Left renal pelvis (tissue), 4 donors: ENCODE measurements around the gene MACROD2. TPM values are rescaled to one million over a fixed set of nuclear protein-coding genes. Genes with fewer than 3 reads are reported as not detected.

ENCODE experiments used
- DNase-seq, 4 donors: peaks; one replicate each; pipeline ENCODE4 v3.0.0-alpha.2; 2013; ENCODE audit warnings: low read depth in 4 of 4, low spot score in 3 of 4
- polyA plus RNA-seq, 4 donors: library from polyadenylated mRNA; unstranded; fragments of 120-200 nt; gene quantifications; one replicate each; pipeline ENCODE4 v1.2.1, GENCODE V29; 2013; ENCODE audit not compliant: insufficient read length in 4 of 4

The MACROD2 gene
- polyA plus RNA-seq, 4 donors, result 7.0 to 17.8 (median 12.7) TPM

DNA sequence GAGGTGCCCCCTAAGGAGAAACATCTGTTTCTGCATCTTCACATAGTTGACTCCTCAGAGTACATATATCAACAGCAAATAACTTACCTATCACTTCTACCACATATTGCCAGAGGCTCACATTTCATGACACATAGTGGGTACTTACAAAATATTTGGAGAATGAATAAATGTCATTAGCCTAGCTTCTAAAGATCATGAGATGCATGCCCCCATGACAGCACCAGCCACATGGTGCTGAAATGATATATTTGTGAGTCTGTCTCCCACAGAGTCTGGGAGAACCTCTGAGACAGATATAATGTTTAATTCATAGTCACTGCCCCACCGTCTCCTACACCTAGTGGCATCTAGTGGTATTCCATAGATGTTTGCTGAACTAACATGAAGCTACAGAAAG is 2022.3 kb downstream of the MACROD2 start:
- no peak for DNase-seq

- DNase-seq, result no peak
Measured at GRCh38 chr20:16018881-16019280, 2023.6 kb downstream of the MACROD2 start.

DNA sequence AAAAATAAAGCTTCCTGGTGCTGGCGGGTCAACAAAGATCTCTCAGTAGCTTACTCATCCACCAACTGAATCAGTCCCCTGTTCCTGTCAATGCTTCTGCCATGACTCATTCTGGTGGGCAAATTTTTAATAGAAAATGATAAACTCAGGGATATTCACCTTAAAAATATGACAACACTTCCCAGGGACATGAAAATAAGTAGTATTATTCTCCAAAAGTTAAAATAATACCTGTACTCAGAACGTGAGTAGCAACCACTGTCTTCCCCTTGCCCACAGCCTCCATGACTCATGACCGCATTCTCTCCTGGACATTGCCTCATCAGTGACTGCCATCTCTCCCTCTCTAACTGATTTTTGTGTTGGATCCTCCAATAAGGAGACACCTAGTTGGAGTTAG is 2025.7 kb downstream of the MACROD2 start:
- no peak for DNase-seq

DNA sequence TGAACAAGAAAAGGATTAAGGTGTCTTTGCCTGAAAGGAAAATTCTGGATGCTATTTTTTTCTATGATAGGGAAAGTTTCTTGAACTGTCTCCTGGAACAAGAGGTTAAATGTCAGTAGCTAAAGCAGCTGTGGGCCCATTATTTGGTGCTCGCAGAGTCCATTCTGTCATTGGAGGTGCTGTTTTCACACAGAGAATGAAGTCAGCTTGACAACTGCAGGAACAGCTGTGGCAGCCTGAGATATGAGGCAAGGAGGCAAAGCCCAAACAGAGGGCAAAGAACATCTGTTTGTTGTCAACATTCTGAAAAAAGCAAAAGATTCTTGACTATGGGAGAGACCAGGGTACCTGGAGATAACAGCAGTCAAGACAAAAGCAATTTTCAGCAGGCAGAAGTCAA is 2029.8 kb downstream of the MACROD2 start:
- no peak for DNase-seq

- DNase-seq, result no peak
Measured at GRCh38 chr20:16027686-16028085, 2032.4 kb downstream of the MACROD2 start.

GRCh38 chr20:16028923-16029322 is 2033.6 kb downstream of the MACROD2 start:
- no peak for DNase-seq

GRCh38 chr20:16030253-16030652 is 2034.9 kb downstream of the MACROD2 start:
- no peak for DNase-seq

DNA sequence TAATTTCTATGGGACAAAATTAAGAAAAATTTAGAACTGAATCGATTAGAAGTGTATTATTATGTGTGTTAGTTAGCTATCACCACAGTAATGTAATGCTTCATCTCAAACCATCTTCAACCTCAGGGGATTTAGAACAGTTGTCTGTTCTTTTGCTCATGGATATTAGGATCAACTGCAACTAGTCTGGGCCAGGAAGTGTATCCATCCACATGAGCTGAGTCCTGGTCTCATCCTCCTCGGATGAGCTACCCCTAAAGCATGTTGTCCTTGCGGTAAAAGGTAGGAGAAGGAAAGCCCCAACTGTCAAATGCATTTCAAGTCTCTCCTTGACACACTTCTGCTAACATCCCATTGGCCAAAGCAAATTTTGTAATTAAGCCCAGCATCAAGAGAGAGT is 2040.3 kb downstream of the MACROD2 start:
- no peak for DNase-seq

GRCh38 chr20:16036331-16036730 is 2041.0 kb downstream of the MACROD2 start:
- DNase-seq, result no peak

DNA sequence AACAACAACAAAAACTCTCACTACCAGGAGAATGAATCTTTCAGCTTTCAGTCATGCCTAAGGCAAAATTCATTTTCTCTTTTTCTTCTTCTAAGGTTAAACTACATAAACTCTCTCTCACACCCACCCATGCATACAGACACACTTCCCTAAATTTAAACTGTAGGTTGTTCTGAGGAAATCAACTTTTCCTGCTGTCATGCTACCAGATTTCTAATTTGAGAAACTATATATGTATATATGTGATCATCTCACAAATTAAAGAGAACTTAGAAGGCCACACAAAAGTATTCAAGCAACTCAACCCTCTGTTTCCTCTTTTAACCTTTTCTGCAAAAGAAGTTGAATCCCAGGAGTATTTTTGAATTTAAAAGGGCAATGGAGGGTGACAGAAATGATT is 2045.4 kb downstream of the MACROD2 start:
- DNase-seq, result no peak

DNA sequence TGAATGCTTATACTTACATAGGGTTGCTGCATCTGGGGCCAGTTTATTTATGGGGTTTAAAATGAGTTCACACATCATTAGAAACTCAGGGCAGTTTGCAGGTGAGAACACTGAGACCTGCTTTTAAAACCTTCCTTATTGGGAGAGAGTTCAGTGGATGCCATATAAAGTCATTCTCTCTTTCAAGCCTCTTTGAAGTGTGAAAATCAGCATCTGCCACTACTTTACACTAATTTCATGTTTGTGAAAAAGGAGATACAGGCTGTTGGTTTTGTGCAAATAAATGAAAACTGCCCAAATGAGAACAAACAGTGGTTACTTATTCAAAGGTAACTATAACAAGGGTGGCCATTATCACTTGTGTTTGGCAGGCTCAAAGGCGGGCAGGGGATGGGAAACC is 2047.4 kb downstream of the MACROD2 start:
- no peak for DNase-seq

DNA sequence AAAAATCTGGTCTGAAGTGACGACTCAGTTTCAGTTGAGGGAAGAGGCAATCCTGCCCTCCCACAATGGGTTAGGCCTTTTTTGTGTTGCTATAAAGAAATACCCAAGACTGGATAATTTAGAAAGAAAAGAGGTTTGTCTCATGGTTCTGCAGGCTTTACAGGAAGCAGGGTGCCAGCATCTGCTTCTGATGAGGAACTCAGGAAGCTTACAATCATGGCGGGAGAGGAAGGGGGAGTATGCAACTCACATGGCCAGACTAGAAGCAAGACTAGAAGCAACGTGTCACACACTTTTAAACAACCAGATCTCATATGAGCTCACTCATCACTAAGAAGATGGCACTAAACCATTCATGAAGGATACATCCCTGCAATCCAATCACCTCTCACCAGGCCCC is 2048.6 kb downstream of the MACROD2 start:
- DNase-seq, result no peak

- no peak for DNase-seq
Measured at GRCh38 chr20:16048876-16049275, 2053.6 kb downstream of the MACROD2 start.

GRCh38 chr20:16049529-16050093 is 2054.3 kb downstream of the MACROD2 start:
- DNase-seq, result no peak

DNA sequence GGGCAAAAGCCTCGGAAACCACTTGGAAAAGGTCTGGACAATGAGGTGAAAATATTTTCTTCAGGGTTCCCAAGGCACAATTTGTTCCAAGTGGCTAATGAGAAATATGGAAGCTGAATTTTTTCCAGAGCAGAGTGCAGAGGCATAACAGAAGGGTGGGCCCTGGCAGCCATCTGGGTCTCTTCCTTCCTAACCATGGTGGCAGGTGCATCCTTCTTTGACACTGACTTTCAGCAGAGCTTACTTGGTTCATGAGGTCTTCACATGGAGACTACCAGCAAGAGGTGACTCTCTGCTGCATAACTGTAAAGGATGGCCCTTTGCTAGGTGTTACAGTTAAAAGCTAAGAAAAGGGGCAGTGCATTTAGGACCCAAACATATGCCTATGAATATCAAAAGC is 2055.1 kb downstream of the MACROD2 start:
- no peak for DNase-seq

GRCh38 chr20:16051968-16052367 is 2056.7 kb downstream of the MACROD2 start:
- no peak for DNase-seq

GRCh38 chr20:16052456-16052855 is 2057.1 kb downstream of the MACROD2 start:
- no peak for DNase-seq

- DNase-seq, result no peak
Measured at GRCh38 chr20:16054985-16055384, 2059.7 kb downstream of the MACROD2 start.

DNA sequence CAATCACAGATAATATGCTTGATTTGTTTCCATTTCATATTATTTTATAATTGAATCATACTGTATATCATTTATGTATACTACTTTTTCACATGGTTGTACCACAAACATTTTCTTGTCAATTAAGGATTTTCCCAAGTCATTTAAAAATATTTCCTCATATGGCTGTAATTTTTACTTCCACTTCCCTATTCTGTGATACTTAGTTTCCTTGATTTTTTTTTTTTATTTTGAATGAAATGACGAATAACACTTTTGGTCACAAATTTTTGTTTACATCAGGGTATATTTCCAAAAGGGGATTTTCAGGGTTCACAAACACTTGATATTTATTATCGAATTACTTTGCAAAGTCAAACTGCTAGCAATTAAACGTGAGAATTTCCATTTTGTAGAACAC is 2062.3 kb downstream of the MACROD2 start:
- DNase-seq, result no peak

DNA sequence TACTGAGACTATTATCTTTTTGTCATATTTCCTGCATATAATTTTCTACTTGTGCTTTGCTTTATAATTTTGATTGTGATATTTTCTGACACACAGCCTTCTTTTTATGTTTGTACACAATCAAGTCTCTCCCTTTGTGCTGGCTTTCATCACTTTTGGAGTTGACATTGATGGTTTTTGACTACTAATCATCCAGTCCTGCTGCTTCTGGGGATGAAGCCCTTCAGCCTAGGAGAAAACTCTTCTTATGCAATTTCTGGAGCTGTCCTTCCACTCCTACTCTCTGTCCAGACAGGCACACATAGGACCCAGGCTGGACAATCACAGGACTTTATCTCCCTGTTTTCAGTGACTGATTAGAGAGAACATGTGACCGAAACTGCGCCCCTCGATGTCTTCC is 2063.0 kb downstream of the MACROD2 start:
- DNase-seq, result no peak

- no peak for DNase-seq
Measured at GRCh38 chr20:16059841-16060240, 2064.5 kb downstream of the MACROD2 start.

- DNase-seq, result no peak
Measured at GRCh38 chr20:16061351-16061750, 2066.0 kb downstream of the MACROD2 start.
